Measurements from ENCODE around the gene TMBIM1.

TMBIM1 gene

DNA sequence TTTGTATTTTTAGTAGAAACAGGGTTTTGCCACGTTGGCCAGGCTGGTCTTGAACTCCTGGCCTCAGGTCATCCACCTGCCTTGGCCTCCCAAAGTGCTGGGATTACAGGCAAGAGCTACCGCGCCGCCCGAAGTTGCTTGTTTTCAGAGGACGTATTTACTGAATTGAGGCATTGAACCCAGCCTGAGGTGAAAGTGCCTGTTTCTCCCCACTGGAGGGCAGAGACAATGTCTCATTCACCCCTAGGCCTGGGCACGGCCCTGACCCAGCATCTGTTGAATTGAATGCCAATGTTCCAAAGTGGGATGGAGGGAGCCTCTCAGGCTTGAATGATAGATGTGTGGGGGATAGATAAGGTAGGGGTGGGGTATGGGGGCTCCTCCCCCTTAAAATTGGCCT, 4.5 kb upstream of the TMBIM1 start:
- peaks cover 65% of the 10 kb centered on the region for H3K4me1 ChIP-seq (ENCODE audit: control insufficient read depth, insufficient read depth, low read length)

DNA sequence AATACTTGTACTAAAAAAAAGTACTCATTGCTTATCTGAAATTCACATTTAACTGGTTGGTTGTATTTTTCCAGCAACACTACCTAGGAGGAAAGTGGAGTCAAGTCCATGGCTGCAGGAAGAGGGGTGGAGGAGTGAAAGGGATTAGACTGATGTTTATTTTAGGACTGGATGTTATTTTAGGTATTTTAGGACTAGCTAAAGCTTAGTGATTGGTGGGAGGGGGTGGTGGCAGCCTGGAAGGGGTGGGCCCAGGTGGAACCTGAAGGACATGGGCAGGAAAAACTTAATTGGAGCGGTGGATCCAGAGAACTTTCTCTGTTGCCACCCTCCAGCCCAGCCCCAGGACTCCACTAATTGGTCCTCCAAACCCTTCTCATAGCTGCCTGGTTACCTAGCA, 3.9 kb upstream of the TMBIM1 start:
- Histone ChIP-seq H3K9me3 (ENCODE audit: control insufficient read depth, low read length) (no peaks in the 10 kb centered on the region), H3K9ac (ENCODE audit: low read length) (peak overlapping the region; percentile 36), H3K4me3 (ENCODE audit: low read length) (no peak overlapping the region), H3K36me3 (ENCODE audit: control insufficient read depth, insufficient read depth, low read length) (no peaks in the 10 kb centered on the region), H3K27me3 (ENCODE audit: control insufficient read depth, insufficient read depth, low read length) (no peaks in the 10 kb centered on the region), H3K4me1 (ENCODE audit: control insufficient read depth, insufficient read depth, low read length) (peaks cover 63% of the 10 kb centered on the region)

More for the DNA sequence above, 4.5 kb upstream of the TMBIM1 start:
- Histone ChIP-seq H3K4me3 (ENCODE audit: low read length) (no peak overlapping the region), H3K36me3 (ENCODE audit: control insufficient read depth, insufficient read depth, low read length) (no peaks in the 10 kb centered on the region), H3K27me3 (ENCODE audit: control insufficient read depth, insufficient read depth, low read length) (no peaks in the 10 kb centered on the region), H3K9me3 (ENCODE audit: control insufficient read depth, low read length) (no peaks in the 10 kb centered on the region), H3K9ac (ENCODE audit: low read length) (peak overlapping the region; percentile 23)

DNA sequence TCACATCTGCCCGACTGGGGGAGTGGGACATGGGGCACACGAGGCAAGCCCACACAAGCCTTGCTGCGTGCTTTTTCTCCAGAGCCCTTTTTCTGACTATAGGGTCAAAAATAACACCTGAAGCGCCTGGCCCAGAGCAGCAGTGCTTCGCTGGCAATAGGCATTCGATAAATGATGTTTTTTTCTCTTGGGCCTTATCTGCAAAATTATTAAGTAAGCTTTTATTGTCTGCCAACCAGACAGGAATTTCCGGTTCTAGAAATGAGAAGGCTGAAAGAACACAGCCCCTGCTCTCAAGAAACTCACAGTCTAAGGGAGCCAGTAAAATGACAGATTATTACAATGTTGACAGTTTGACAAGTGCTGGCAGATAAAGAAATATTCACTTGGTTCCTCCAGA, 2.7 kb upstream of the TMBIM1 start:
- H3K4me1 ChIP-seq (ENCODE audit: control insufficient read depth, insufficient read depth, low read length), result peaks cover 75% of the 10 kb centered on the region
- H3K4me3 ChIP-seq (ENCODE audit: low read length), result no peak overlapping the region
- no peaks in the 10 kb centered on the region for H3K9me3 ChIP-seq (ENCODE audit: control insufficient read depth, low read length)
- no peaks in the 10 kb centered on the region for H3K27me3 ChIP-seq (ENCODE audit: control insufficient read depth, insufficient read depth, low read length)
- no peaks in the 10 kb centered on the region for H3K36me3 ChIP-seq (ENCODE audit: control insufficient read depth, insufficient read depth, low read length)
- peak overlapping the region; percentile 99 for H3K9ac ChIP-seq (ENCODE audit: low read length)

DNA sequence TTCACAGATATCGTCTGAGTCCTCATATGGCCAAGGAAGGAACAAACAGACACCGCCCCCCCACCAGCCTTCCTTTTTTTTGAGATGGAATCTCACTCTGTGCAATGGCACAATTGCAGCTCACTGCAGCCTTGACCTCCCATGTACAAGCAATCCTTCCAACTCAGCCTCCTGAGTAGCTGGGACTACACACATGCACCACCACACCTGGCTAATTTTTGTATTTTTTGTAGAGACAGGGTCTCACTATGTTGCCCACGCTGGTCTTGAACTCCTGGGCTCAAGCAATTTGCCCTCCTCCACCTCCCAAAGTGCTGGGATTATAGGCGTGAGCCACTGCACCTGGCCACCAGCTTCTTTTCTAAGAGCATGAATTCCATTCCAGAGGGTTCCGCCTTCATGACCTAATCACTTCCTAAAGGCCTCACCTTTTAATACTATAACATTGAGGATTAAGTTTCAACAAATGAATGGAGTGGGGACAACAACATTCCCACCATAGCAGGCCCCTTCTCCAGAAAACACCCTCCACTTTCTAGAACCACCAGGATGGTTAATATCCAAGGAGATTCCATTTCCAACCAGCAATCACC, 2.2 kb upstream of the TMBIM1 start:
- H3K4me1 ChIP-seq (ENCODE audit: control insufficient read depth, insufficient read depth, low read length), result peaks cover 80% of the 10 kb centered on the region
- peak overlapping the region; percentile 99 for H3K9ac ChIP-seq (ENCODE audit: low read length)
- no peak overlapping the region for H3K4me3 ChIP-seq (ENCODE audit: low read length)

DNA sequence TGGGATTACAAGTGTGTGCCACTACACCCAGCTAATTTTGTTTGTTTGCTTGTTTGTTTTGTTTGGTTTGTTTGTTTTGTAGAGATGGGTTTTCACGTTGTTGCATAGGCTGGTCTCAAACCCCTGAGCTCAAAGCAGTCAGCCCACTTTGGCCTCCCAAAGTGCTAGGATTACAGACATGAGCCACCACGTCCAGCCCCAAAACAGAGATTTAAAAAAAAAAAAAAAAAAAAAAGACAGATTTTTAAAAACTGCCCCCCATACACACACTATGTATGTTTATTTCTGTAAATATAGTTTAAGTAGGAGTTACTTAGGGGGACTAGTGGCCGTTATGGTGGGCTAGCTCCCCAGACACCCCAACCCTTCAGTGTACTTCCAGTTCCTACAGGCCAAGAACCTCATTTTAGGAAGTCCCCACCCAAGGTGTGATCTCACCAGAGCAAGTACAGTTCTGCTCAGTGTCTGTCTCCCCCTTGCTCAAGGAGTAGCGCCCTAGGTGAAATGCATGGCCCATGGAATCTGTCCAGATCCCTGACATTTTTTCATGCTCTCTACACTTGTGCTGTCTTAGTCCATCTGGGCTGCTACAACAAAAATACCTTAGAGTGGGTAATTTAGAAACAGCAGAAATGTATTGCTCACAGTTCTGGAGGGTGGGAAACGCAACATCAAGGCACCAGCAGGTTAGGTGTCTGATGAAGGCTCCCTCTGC, 1.6 kb upstream of the TMBIM1 start:
- no peak overlapping the region for H3K4me3 ChIP-seq (ENCODE audit: low read length)
- H3K9ac ChIP-seq (ENCODE audit: low read length), result peak overlapping the region; percentile 99

More for the DNA sequence above, 2.2 kb upstream of the TMBIM1 start:
- Histone ChIP-seq H3K27me3 (ENCODE audit: control insufficient read depth, insufficient read depth, low read length) (no peaks in the 10 kb centered on the region), H3K9me3 (ENCODE audit: control insufficient read depth, low read length) (no peaks in the 10 kb centered on the region), H3K36me3 (ENCODE audit: control insufficient read depth, insufficient read depth, low read length) (no peaks in the 10 kb centered on the region)

DNA sequence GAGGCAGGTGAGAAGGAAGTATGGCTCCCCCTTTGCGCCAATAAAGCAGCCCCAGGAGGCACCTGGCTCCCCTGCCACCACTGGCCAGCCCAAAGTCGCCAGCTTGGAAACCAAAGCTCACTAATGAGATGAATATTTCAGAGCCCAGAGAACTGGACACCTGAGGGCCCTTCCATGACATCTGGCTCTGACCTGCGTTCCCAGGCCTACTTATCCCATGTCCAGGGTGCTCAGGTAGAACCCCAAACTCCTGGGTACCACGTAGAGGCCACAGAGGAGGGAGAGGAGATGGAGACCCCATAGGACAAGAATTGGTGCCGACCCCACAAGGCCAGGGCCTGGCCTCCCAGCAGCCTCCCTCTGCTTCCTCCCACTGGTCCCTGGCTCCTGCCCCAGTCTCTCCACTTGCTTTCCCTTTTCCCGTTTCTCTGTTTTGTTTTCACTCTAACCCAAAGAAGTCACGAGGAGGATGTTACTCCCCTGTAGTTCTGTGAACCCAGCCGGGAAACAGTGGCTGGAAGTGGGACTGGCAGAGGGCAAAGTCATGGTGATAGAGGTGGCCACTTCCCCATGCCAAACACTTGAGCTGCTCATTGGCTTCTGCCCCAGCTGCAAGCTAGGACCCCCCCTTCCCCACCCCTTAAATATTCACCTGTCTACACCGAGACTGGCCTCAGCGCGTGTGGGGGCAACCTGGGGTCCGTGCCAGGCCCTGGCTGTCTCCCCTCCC, 820 bp downstream of the TMBIM1 start:
- H3K9me3 ChIP-seq (ENCODE audit: control insufficient read depth, low read length), result no peaks in the 10 kb centered on the region
- no peaks in the 10 kb centered on the region for H3K36me3 ChIP-seq (ENCODE audit: control insufficient read depth, insufficient read depth, low read length)
- peaks cover 85% of the 10 kb centered on the region for H3K4me1 ChIP-seq (ENCODE audit: control insufficient read depth, insufficient read depth, low read length)
- peak overlapping the region; percentile 93 for H3K4me3 ChIP-seq (ENCODE audit: low read length)
- H3K9ac ChIP-seq (ENCODE audit: low read length), result peak overlapping the region; percentile 99
- H3K27me3 ChIP-seq (ENCODE audit: control insufficient read depth, insufficient read depth, low read length), result no peaks in the 10 kb centered on the region

More for the DNA sequence above, 1.6 kb upstream of the TMBIM1 start:
- Histone ChIP-seq H3K36me3 (ENCODE audit: control insufficient read depth, insufficient read depth, low read length) (no peaks in the 10 kb centered on the region), H3K4me1 (ENCODE audit: control insufficient read depth, insufficient read depth, low read length) (peaks cover 85% of the 10 kb centered on the region), H3K9me3 (ENCODE audit: control insufficient read depth, low read length) (no peaks in the 10 kb centered on the region), H3K27me3 (ENCODE audit: control insufficient read depth, insufficient read depth, low read length) (no peaks in the 10 kb centered on the region)

DNA sequence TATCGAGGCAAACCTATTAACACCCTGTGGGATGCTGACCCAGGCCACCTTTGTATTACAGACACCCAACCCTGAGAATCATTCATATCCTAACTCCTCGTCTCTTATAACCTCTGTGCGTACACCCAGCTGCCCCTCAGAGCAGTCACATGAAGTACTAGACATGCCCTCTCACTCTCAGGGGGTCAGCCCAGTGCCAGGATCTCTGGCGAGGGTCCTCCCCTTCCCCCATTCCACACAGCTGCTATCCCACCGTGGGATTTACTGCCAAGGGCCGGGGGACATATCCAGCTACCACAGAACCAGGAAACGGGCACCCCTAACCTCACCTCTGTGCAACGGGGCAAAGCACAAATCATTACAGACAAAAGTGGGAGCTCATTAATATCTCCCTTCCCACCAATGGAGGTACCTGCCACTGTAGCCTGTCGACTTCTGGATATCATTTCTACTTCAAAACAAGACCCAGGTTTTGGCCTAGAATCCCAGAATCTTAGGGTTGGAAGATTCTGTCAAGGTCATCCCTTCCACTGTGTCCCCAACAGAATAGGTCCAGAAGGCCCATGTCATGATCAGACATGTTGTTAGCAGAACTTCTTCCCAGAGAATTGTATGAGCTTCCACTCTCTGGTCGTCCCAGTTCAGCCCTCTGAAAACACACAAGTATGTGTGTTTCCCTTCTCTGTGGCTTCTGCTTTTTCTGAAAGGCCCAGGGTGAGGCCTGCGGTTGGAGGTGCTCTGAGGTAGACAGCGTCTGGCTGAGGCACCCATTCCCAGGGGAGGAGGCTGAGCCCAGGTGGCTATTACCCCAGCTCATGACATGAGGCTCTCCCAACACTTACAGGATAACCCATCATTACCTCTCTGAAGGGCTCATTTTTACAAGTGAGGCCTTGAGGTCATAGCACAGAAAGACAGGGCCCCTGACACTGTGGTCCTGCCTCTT, 1.7 kb downstream of the TMBIM1 start:
- peak overlapping the region; percentile 99 for H3K9ac ChIP-seq (ENCODE audit: low read length)
- H3K9me3 ChIP-seq (ENCODE audit: control insufficient read depth, low read length), result no peaks in the 10 kb centered on the region
- H3K27me3 ChIP-seq (ENCODE audit: control insufficient read depth, insufficient read depth, low read length), result no peaks in the 10 kb centered on the region
- peaks cover 5% of the 10 kb centered on the region for H3K36me3 ChIP-seq (ENCODE audit: control insufficient read depth, insufficient read depth, low read length)
- H3K4me3 ChIP-seq (ENCODE audit: low read length), result peak overlapping the region; percentile 93
- H3K4me1 ChIP-seq (ENCODE audit: control insufficient read depth, insufficient read depth, low read length), result peaks cover 85% of the 10 kb centered on the region

DNA sequence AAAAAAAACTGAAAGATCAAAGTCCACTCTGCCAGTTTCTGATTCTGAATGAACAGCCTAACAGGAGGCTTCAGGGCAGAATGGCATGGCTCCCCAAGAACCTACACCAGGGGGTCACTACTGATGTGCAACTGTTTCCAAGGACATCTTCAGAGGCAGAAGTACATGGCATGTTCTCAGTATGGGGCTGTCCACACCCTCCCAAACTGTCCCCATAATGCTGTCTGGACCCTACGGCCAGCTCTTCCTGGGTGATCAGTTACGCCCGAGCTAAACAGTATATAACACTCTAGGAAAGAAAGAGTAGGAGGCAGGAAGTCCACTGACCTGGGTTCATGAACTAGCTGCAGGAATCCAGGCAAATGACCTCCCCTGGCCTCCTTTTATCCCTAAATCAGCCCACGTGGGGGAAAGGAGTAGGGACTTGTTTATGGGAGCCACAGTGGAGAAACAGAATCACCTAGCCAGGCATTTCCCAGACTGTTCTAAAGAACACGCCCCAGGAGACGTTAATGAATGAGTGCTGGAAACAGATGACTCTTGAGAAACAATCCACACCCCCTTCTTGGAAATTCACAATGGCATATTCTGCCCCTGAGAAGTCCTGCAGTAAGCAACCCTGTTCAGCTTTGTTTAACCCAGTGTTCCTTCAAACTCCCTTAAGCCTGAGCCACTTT, 2.5 kb downstream of the TMBIM1 start:
- peaks cover 85% of the 10 kb centered on the region for H3K4me1 ChIP-seq (ENCODE audit: control insufficient read depth, insufficient read depth, low read length)
- H3K9ac ChIP-seq (ENCODE audit: low read length), result peak overlapping the region; percentile 99
- H3K27me3 ChIP-seq (ENCODE audit: control insufficient read depth, insufficient read depth, low read length), result no peaks in the 10 kb centered on the region
- H3K9me3 ChIP-seq (ENCODE audit: control insufficient read depth, low read length), result no peaks in the 10 kb centered on the region
- H3K36me3 ChIP-seq (ENCODE audit: control insufficient read depth, insufficient read depth, low read length), result peaks cover 9% of the 10 kb centered on the region
- H3K4me3 ChIP-seq (ENCODE audit: low read length), result peak overlapping the region; percentile 93

DNA sequence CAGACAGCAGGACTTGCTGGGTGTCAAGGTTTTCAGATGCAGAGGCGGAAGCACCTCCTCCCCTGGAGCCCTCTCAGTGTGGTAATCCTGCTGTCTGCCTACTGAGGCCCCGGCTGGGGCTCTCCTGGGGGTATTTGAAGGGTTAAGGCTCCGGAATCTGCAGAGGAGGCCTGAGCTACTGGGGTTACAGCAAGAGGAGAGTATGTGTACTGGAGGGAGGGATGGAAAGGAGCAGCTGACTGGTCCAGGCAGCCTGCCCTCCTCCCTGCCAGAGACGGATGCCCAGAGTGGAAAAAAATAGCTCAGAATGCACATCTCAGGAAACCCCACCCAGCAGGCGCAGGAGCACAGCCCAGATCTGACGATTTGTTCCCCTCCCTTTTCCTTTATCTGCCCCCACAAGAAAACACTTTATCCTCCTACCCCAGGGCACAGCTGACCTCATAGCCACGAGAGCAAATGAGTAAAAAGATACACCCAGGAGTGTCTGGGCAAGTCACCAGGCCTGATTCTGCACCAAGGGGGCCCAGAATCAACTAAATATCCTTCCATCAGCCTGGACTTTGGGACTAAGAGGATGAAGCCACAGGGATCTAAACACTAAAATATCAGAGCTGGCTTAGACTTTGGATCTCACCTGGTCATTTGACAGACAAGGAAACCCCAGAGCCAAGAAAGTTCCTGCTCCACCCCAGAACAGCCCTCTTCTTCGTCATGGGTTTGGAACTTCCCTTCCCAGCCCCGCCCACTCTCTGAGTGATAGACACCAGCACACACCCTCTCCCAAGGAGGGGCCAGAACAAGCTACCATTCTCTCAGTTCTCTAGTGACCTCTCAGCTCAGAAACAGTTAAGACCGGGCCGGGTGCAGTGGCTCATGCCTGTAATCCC, 5.5 kb downstream of the TMBIM1 start:
- H3K27me3 ChIP-seq (ENCODE audit: control insufficient read depth, insufficient read depth, low read length), result no peaks in the 10 kb centered on the region
- H3K9me3 ChIP-seq (ENCODE audit: control insufficient read depth, low read length), result no peaks in the 10 kb centered on the region
- H3K4me1 ChIP-seq (ENCODE audit: control insufficient read depth, insufficient read depth, low read length), result peaks cover 91% of the 10 kb centered on the region
- H3K9ac ChIP-seq (ENCODE audit: low read length), result peak overlapping the region; percentile 84
- H3K36me3 ChIP-seq (ENCODE audit: control insufficient read depth, insufficient read depth, low read length), result peaks cover 28% of the 10 kb centered on the region
- peak overlapping the region; percentile 33 for H3K4me3 ChIP-seq (ENCODE audit: low read length)

DNA sequence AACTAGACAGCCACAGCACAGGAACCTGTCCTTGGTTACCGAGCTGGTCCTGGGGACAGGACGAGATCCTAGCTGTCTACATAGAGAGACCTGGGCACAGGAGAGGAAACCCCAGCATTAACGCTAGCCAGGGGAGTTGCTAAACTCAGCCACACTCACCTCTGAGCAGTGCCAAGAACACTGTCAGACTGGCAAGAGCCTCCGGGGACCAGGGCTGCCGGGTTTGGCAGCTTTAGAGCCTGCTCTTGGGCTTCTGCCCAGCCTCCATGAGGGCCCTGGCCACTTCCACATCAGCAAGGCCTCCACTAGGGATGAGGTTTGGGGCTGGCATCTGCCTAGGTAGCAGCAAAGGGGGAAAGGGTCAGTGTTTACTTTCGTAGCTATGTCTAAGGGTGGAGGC, 6.7 kb downstream of the TMBIM1 start:
- Histone ChIP-seq H3K9me3 (ENCODE audit: control insufficient read depth, low read length) (no peaks in the 10 kb centered on the region), H3K4me1 (ENCODE audit: control insufficient read depth, insufficient read depth, low read length) (peaks cover 89% of the 10 kb centered on the region), H3K27me3 (ENCODE audit: control insufficient read depth, insufficient read depth, low read length) (no peaks in the 10 kb centered on the region), H3K4me3 (ENCODE audit: low read length) (peak overlapping the region; percentile 9), H3K36me3 (ENCODE audit: control insufficient read depth, insufficient read depth, low read length) (peaks cover 33% of the 10 kb centered on the region), H3K9ac (ENCODE audit: low read length) (peak overlapping the region; percentile 84)
